Activated CD8-positive, alpha-beta T cell treated with anti-CD3 and anti-CD28 coated beads for 36 hours (primary cell): Measurements from ENCODE around the gene CSF1. TPM values are rescaled to one million over a fixed set of nuclear protein-coding genes. Genes with fewer than 3 reads are reported as not detected.

Source experiments
- ATAC-seq: fragments of 200-7000 bp; cut with Tn5 transposase; one replicate; pipeline ENCODE4 v1.10.0; 2021; ENCODE audit warnings: mild to moderate bottlenecking, moderate library complexity
- CTCF ChIA-PET: fragments of 350-600 bp; sonication (Branson Sonifier 250); formaldehyde crosslinking; loops from one replicate; lab custom pipeline; 2021; ENCODE audit warnings: antibody characterized with exemption; lab: Charles Lee
- POLR2A ChIA-PET: fragments of 350-600 bp; sonication (Branson Sonifier 250); formaldehyde crosslinking; loops from one replicate; lab custom pipeline; 2021; ENCODE audit warnings: antibody characterized with exemption; lab: Charles Lee
- DNase-seq: peaks from one replicate; pipeline ENCODE4 v3.0.0-alpha.2; 2020
- H3K27ac Mint-ChIP-seq: one replicate; pipeline ENCODE4 v1.8.0; 2021; ENCODE audit warnings: mild to moderate bottlenecking, mixed read lengths
- H3K27me3 Mint-ChIP-seq: one replicate; pipeline ENCODE4 v1.8.0; 2021; ENCODE audit warnings: mixed read lengths
- H3K36me3 Mint-ChIP-seq: one replicate; pipeline ENCODE4 v1.8.0; 2021; ENCODE audit warnings: low read depth, mixed read lengths
- H3K4me1 Mint-ChIP-seq: one replicate; pipeline ENCODE4 v1.8.0; 2021; ENCODE audit warnings: low read depth, mixed read lengths
- H3K4me3 Mint-ChIP-seq: one replicate; pipeline ENCODE4 v1.8.0; 2021; ENCODE audit warnings: mild to moderate bottlenecking, moderate library complexity, mixed read lengths
- H3K9me3 Mint-ChIP-seq: one replicate; pipeline ENCODE4 v1.8.0; 2021; ENCODE audit warnings: mixed read lengths
- CTCF ChIP-seq: fragments of 200-600 bp; IDR thresholded peaks from one replicate; pipeline ENCODE4 v1.8.0; 2022; ENCODE audit warnings: antibody characterized with exemption, mild to moderate bottlenecking
- intact Hi-C: fragments of 100-400 bp; cut with micrococcal nuclease; formaldehyde crosslinking; loops from one replicate; pipeline ENCODE4 v1.10.0; 2022
- total RNA-seq, 2 experiments: library from RNA; stranded (reverse); gene quantifications; one replicate each; pipeline ENCODE4 v1.2.3, GENCODE V29; 2021

CSF1 gene
- total RNA-seq, 2 experiments from 2014 or later = 28.3 to 33.3 TPM

DNA sequence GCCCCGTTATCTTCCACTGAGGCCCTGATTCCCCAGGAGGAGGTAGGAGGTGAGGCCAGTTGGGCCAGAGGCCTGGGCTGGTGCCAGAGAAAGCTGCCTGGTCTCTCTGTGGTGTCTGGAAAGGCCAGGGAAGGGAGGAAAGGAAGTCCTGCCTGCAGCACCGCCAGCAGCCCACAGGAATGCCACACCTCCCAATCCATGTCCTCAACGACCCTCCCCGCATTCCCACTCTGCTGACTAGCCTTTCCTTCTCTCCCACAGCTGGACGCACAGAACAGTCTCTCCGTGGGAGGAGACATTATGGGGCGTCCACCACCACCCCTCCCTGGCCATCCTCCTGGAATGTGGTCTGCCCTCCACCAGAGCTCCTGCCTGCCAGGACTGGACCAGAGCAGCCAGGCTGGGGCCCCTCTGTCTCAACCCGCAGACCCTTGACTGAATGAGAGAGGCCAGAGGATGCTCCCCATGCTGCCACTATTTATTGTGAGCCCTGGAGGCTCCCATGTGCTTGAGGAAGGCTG is 18.0 kb downstream of the CSF1 start:
- ChIA-PET CTCF (interaction anchor here (2.9 kb wide), 1 partner anchor 9 kb away, joined by 7 read pairs; no protein-coding TSS in a partner anchor), POLR2A (interaction anchor here (0.6 kb wide), 1 partner anchor 15 kb away, joined by 3 read pairs; no protein-coding TSS in a partner anchor)
- H3K27me3 Mint-ChIP-seq = no peaks in the 10 kb centered on the region
- peaks cover 1% of the 10 kb centered on the region for H3K4me1 Mint-ChIP-seq
- no peak for DNase-seq
- intact Hi-C loops = no loop called here
- no peak overlapping the region for H3K4me3 Mint-ChIP-seq
- no peak for TF ChIP-seq CTCF
- H3K27ac Mint-ChIP-seq = no peak overlapping the region
- peaks cover 44% of the 10 kb centered on the region for H3K36me3 Mint-ChIP-seq
- no peak for ATAC-seq
- no peaks in the 10 kb centered on the region for H3K9me3 Mint-ChIP-seq

DNA sequence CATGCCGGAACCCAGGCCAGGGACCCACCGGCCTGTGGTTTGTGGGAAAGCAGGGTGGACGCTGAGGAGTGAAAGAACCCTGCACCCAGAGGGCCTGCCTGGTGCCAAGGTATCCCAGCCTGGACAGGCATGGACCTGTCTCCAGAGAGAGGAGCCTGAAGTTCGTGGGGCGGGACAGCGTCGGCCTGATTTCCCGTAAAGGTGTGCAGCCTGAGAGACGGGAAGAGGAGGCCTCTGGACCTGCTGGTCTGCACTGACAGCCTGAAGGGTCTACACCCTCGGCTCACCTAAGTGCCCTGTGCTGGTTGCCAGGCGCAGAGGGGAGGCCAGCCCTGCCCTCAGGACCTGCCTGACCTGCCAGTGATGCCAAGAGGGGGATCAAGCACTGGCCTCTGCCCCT is 18.5 kb downstream of the CSF1 start:
- TF ChIP-seq CTCF = no peak
- Mint-ChIP-seq H3K9me3 (no peaks in the 10 kb centered on the region), H3K27ac (no peak overlapping the region), H3K4me3 (no peak overlapping the region), H3K27me3 (no peaks in the 10 kb centered on the region), H3K36me3 (peaks cover 39% of the 10 kb centered on the region), H3K4me1 (peaks cover 6% of the 10 kb centered on the region)
- intact Hi-C loops = no loop called here
- no peak for DNase-seq
- no peak for ATAC-seq
- ChIA-PET POLR2A (interaction anchor here (0.6 to 0.9 kb wide), 2 partner anchors 13 to 15 kb away, joined by 3 read pairs; no protein-coding TSS in a partner anchor), CTCF (interaction anchor here (2.9 kb wide), 1 partner anchor 9 kb away, joined by 7 read pairs; no protein-coding TSS in a partner anchor)

DNA sequence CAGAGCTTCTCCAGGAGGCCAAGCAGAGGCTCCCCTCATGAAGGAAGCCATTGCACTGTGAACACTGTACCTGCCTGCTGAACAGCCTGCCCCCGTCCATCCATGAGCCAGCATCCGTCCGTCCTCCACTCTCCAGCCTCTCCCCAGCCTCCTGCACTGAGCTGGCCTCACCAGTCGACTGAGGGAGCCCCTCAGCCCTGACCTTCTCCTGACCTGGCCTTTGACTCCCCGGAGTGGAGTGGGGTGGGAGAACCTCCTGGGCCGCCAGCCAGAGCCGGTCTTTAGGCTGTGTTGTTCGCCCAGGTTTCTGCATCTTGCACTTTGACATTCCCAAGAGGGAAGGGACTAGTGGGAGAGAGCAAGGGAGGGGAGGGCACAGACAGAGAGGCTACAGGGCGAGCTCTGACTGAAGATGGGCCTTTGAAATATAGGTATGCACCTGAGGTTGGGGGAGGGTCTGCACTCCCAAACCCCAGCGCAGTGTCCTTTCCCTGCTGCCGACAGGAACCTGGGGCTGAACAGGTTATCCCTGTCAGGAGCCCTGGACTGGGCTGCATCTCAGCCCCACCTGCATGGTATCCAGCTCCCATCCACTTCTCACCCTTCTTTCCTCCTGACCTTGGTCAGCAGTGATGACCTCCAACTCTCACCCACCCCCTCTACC is 19.1 kb downstream of the CSF1 start:
- no peak overlapping the region for H3K4me3 Mint-ChIP-seq
- ChIA-PET CTCF (interaction anchor here (0.6 to 2.9 kb wide), 2 partner anchors 10 to 54 kb away, joined by 3 to 7 read pairs; no protein-coding TSS in a partner anchor), POLR2A (interaction anchor here (0.6 to 1.2 kb wide), 3 partner anchors 14 to 55 kb away, joined by 3 to 4 read pairs (median 3); partner anchors contain the start of gene AHCYL1)
- intact Hi-C loops = no loop called here
- H3K27ac Mint-ChIP-seq = no peak overlapping the region
- H3K27me3 Mint-ChIP-seq = no peaks in the 10 kb centered on the region
- ATAC-seq (no peak), DNase-seq (no peak)
- H3K36me3 Mint-ChIP-seq = peaks cover 35% of the 10 kb centered on the region
- TF ChIP-seq CTCF = no peak
- H3K4me1 Mint-ChIP-seq = peaks cover 7% of the 10 kb centered on the region
- no peaks in the 10 kb centered on the region for H3K9me3 Mint-ChIP-seq

DNA sequence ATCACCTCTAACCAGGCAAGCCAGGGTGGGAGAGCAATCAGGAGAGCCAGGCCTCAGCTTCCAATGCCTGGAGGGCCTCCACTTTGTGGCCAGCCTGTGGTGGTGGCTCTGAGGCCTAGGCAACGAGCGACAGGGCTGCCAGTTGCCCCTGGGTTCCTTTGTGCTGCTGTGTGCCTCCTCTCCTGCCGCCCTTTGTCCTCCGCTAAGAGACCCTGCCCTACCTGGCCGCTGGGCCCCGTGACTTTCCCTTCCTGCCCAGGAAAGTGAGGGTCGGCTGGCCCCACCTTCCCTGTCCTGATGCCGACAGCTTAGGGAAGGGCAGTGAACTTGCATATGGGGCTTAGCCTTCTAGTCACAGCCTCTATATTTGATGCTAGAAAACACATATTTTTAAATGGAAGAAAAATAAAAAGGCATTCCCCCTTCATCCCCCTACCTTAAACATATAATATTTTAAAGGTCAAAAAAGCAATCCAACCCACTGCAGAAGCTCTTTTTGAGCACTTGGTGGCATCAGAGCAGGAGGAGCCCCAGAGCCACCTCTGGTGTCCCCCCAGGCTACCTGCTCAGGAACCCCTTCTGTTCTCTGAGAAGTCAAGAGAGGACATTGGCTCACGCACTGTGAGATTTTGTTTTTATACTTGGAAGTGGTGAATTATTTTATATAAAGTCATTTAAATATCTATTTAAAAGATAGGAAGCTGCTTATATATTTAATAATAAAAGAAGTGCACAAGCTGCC is 19.8 kb downstream of the CSF1 start:
- no peak for ATAC-seq
- Mint-ChIP-seq H3K9me3 (peaks cover under 1% of the 10 kb centered on the region), H3K27ac (no peak overlapping the region), H3K4me1 (peaks cover 7% of the 10 kb centered on the region), H3K4me3 (no peak overlapping the region), H3K27me3 (no peaks in the 10 kb centered on the region), H3K36me3 (peaks cover 29% of the 10 kb centered on the region)
- POLR2A ChIA-PET = interaction anchor here (1.2 to 1.4 kb wide), 2 partner anchors 12 to 54 kb away, joined by 4 to 5 read pairs; partner anchors contain the start of gene AHCYL1
- CTCF ChIA-PET = interaction anchor here (0.6 to 2.9 kb wide), 2 partner anchors 10 to 53 kb away, joined by 3 to 7 read pairs; no protein-coding TSS in a partner anchor
- DNase-seq = no peak
- no peak for TF ChIP-seq CTCF
- intact Hi-C loops = no loop called here
